HG03432 (cell line): ENCODE measurements around the gene UBFD1.
"Not testable (repeated sequence)": the region's sequence is repeated elsewhere in the genome, so short reads cannot be mapped to it uniquely, and the experiment has no call there.

Experiments used
- ATAC-seq: cut with Tn5 transposase; IDR thresholded peaks from one replicate; pipeline ENCODE4 v1.9.1; 2021; ENCODE audit warnings: mild to moderate bottlenecking, moderate library complexity; ENCODE audit not compliant: unreplicated experiment

UBFD1 gene

DNA sequence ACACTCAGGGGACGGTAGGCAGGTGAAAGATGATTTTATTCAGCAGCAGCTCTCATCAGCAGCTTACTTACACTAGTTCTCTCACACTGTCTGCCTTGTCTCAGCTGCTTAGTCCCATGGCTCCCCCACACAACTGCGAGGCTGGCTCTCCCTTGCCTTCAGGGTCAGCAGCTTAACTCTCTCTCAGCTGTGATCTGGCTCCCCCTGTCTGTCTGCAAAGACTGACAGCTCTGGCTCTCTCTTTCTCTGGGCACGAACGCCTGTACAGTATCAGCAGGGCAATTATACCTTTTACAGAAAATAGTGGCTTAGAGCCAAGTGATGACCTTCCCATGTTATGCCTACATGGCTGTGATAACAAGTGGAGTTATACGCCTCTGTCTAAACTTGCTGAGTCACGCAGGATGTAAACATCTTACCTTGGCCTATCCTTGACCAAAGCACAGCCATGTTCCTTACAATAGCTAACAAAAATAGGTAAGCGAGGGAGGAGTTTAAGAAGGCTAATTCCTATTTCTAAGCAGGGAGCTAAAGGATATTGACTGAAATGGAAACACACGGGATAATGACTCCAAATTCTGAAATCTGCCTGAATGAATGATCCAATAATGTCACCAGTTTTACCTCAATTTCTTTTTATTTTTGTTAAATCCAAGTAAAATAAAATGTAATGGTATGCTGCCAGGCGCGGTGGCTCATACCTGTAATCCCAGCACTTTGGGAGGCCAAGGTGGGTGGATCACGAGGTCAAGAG, 39.7 kb downstream of the UBFD1 start:
- ATAC-seq = no peak

DNA sequence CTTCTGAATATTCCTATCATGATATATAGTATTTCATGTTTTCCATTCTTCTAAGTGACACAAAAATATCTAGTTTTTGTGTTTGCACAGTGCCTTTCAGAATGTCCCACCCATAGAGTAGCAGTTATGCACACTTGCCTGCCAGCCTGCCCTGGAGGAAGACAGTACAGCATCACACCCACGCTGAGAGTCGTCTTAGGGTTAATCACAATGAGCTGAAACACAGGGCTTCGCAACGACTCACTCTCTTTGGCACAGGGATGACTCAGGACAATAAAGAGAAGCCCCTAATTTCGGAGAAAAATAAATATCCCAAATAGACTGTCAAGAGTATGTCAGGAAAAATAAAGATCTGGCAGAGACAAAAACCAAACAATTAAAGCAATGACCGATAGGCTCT, 50.2 kb downstream of the UBFD1 start:
- no peak for ATAC-seq

DNA sequence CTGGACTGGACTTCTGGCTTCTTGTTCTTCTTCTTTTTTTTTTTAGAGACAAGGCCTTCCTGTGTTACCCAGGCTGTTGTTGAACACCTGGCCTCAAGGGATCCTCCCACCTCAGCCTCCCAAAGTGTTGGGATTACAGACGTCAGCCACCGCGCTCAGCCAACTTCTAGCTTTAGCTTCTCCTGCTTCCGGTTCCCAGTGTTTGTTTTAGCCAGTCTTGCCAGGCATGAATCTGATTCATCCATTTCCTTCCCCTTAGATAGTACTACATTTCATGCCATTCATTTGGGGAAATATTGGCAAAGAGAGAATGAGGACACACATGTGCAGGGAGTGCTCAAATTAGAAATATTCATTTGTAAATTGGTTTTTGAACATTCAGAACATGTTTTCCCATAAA, 50.7 kb downstream of the UBFD1 start:
- no peak for ATAC-seq

DNA sequence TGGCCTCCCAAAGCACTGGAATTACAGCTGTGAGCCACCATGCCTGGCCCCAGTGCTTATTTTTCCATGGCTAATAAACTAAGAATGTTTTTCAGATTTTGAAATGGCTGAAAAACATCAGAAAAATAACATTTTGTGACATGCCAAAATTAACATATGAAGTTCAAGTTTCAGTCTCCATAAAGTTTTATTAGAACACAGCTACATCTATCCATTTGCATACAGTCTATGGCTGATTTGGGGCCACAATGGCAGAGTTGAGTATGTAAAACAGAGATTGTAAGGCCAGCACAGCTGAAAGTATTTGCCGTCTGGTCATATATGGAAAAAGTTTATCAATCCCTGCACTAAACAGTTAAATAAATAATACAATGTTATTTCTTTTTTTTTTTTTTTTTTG, 52.4 kb downstream of the UBFD1 start:
- ATAC-seq = no peak

DNA sequence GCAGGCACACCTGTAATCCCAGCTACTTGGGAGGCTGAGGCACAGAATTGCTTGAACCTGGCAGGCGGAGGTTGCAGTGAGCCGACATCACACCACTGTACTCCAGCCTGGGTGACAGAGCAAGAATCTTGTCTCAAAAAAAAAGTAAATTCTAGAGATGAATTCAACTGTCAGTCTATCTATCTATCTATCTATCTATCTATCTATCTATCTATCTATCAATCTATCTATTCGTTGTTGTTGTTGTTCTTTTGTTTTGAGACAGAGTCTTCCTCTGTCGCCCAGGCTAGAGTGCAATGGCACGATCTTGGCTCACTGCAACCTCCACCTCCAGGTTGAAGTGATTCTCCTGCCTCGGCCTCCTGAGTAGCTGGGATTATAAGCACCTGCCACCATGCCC, 53.4 kb downstream of the UBFD1 start:
- ATAC-seq = not testable (repeated sequence)

DNA sequence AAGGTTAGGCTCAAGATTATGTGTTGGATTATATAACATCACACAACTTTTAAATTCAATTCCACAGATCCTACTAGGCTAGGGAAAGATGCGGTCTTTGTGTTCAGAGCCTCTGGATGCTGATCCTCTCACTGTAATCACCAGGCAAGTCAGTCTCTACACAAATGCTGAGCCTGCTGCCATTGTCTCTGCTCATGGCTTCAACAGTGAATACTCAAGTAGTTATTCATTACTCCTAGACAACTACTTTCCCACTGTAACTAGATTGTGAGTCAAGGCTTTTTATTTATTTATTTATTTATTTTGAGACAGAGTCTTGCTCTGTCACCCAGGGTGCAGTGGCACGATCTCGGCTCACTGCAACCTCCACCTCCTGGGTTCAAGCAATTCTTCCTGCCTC, 54.4 kb downstream of the UBFD1 start:
- ATAC-seq = no peak

DNA sequence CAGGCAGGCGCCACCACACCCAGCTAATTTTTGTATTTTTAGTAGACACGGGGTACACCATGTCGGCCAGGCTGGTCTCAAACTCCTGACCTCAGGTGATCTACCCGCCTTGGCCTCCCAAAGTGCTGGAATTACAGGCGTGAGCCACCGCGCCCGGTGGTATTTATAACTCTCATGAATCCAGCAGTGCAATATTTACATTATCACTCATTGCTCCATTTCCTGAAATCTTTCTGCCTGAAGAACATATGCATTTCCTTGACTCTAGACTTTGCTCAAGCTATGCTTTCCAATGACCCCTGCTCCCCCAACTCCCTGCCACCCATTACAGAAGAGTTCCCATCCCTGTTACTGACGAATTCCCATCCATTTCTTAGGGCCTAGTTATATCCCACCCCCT, 58.3 kb downstream of the UBFD1 start:
- ATAC-seq = no peak
